ENCODE data around the gene SEMA6A.

DNA sequence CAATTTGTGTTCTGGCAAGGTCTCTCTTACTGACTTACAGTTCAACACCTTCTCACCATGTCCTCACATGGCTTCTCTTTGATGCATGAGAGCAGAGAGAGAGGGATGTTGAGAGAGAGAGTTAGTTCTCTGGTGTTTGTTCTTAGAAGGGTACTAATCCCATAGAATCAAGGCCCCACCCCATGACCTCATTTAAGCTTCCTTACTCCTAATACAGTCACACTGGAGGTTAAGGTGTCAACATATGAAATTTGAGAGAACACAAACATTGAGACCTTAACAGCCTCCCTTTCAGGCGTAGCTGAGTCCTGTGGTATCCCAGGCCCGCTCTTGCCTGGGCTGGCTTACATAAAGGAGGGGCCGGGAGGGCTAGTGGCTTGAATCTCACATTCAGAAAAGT, 10.6 kb upstream of the SEMA6A start:
- TF ChIP-seq ZFP30 (CRISPR knock-in tag; IDR thresholded peaks at IDR 0.05), result no peak
- TF ChIP-seq, protein P1, sequence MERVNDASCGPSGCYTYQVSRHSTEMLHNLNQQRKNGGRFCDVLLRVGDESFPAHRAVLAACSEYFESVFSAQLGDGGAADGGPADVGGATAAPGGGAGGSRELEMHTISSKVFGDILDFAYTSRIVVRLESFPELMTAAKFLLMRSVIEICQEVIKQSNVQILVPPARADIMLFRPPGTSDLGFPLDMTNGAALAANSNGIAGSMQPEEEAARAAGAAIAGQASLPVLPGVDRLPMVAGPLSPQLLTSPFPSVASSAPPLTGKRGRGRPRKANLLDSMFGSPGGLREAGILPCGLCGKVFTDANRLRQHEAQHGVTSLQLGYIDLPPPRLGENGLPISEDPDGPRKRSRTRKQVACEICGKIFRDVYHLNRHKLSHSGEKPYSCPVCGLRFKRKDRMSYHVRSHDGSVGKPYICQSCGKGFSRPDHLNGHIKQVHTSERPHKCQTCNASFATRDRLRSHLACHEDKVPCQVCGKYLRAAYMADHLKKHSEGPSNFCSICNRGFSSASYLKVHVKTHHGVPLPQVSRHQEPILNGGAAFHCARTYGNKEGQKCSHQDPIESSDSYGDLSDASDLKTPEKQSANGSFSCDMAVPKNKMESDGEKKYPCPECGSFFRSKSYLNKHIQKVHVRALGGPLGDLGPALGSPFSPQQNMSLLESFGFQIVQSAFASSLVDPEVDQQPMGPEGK (CRISPR knock-in tag; IDR thresholded peaks at IDR 0.05; ENCODE audit: borderline replicate concordance), result no peak
- no peak for TF ChIP-seq RARB (CRISPR knock-in tag; IDR thresholded peaks at IDR 0.05)
- no peak for TF ChIP-seq ZC3H10 (CRISPR knock-in tag; IDR thresholded peaks at IDR 0.05)
- no peak for TF ChIP-seq ZFP3 (CRISPR knock-in tag; IDR thresholded peaks at IDR 0.05)
- TF ChIP-seq, protein P2, sequence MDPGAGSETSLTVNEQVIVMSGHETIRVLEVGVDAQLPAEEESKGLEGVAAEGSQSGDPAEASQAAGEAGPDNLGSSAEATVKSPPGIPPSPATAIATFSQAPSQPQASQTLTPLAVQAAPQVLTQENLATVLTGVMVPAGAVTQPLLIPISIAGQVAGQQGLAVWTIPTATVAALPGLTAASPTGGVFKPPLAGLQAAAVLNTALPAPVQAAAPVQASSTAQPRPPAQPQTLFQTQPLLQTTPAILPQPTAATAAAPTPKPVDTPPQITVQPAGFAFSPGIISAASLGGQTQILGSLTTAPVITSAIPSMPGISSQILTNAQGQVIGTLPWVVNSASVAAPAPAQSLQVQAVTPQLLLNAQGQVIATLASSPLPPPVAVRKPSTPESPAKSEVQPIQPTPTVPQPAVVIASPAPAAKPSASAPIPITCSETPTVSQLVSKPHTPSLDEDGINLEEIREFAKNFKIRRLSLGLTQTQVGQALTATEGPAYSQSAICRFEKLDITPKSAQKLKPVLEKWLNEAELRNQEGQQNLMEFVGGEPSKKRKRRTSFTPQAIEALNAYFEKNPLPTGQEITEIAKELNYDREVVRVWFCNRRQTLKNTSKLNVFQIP (CRISPR knock-in tag; IDR thresholded peaks at IDR 0.05; ENCODE audit: borderline replicate concordance, low read depth), result no peak
